ENCODE measurements around the gene ERGIC3.
A peak's percentile ranks its signal among the peaks of the same experiment; 100 is the strongest.

ERGIC3 gene

GRCh38 chr20:35600176-35600992 lies 58.5 kb downstream of the ERGIC3 start:
- DNase-seq: no peak

- DNase-seq: peak; percentile 68
Observed at GRCh38 chr20:35600993-35601973, 59.4 kb downstream of the ERGIC3 start.

GRCh38 chr20:35601990-35602389 lies 60.1 kb downstream of the ERGIC3 start:
- no peak for DNase-seq

GRCh38 chr20:35602851-35603495 lies 61.1 kb downstream of the ERGIC3 start:
- DNase-seq: no peak

DNA sequence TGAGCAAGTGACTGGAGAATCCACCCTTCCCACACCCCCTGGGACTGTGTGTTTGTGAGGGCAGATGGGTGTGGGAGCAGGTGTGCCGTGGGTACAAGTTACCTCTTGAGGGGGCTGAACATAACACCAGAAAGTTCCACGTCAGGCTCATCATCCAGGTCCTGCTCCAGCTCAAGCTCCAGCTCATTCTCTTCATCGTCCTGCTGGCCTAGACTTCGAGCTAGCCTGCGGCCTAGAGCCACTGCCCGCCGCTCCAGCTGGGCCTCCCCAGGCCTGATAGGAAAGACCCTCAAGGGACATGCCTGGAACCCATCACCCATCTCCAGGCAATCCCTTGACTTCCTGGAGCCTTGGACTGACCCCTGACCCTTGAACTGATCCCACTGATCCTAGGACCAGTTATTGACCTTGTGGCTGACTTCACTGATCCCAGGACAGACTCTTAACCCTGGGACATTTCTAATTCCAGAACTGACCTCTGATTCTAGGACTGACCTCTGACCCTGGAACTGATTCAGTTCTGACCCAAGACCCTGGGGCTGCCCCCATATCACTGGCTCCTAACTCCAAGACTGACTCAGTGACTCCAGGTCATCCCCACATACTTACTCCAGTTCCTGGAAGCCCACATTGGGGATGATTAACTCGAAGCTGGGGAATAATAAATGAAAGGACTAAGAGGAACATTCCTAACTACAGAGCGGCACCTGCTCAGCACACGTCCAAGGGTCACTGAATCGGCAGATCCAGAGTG lies 62.0 kb downstream of the ERGIC3 start:
- DNase-seq: no peak

GRCh38 chr20:35604449-35604747 lies 62.5 kb downstream of the ERGIC3 start:
- DNase-seq: no peak

DNA sequence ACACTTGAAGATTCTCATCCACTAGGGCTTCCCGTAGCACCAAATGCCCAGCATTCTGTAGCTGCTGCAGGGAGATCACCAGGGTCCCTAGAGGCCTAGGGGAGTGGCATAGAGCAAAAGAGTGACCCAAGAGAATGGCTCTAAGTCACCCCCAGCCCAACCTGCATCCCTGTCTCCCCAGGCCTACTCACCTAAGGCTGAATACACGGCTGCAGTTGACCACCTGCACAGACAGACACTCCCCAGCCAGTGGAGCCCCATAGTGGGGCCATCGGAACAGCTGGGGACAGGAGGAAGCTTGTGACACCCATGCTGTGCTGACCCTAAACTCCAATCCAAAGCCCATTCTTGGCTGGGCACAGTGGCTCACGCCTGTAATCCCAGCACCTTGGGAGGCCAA lies 64.2 kb downstream of the ERGIC3 start:
- DNase-seq: no peak
